Endometrium (tissue), 2 donors: ENCODE results near the gene BRIP1.
"Not testable (repeated sequence)": the region's sequence is repeated elsewhere in the genome, so short reads cannot be mapped to it uniquely, and the experiment has no call there.

ENCODE experiments used
- FAIRE-seq: peaks from 2 replicates; lab custom pipeline; 2012; peaks lifted over from hg19 to GRCh38; lab: Jason Lieb, UNC
- donor health status: control.
- donor health status: control.

The BRIP1 gene

DNA sequence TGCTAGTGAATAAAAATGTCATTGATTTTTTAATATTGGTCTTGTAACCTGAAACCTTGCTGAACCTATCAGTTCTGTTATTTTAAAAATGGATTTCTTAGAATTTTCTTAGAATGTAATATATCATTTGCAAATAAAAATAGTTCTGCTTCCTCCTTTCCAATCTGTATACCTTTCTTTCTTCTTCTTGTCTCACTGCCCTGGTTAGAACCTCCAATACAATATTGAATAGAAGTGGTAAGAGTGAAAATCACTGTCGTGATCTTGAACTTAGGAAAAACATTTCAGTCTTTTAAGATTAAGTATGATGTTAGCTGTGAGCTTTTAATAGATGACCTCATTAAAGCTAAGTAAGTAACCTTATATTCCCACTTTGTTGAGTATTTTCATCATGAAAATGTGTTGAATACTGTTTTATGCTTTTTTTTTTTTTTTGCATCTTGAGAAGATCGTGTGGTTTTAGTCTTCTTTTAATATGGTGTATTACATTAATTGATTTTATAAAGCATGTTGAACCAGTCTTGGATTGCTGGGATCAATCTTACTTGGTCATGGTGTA lies 167.5 kb downstream of the BRIP1 start:
- no peak for FAIRE-seq

DNA sequence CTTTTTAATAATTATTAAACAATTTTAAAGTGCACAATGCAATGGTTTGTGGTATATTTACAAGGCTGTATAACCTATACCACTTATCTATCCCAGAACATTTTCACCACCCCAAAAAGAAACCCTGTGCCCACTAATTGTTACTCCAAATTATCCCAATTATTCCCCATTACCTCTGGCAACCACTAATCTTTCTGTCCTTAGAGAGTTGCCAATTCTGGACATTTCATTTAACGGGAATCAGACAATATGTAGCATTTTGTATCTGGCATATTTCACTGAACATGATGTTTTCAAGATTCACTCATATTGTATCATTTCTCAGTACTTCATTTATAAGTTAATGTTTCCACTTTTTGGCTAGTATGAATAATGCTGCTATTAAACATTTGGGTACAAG lies 169.2 kb downstream of the BRIP1 start:
- no peak for FAIRE-seq

DNA sequence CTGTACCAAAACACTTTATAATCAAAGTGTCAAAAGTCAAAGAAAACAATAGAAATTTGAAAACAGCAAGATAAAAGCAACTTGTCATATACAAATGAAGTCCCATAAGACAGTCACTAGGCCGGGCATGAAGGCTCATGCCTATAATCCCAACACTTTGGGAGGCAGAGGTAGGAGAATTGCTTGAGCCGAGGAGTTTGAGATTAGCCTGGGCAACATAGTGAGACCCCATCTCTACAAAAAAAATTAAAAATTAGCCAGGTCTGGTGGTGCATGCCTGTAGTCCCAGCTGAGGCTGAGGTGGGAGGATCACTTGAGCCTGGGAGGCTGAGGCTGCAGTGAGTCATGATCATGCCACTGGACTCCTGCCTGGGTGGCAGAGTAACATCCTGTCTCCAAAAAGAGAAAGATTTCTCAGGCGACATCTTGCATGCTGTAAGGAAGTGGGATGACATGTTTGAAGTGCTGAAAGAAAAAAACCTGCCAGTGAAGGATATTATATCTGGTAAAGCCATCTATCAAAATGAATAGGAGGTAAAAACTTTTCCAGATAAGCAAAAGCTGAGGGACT lies 173.6 kb downstream of the BRIP1 start:
- no peak for FAIRE-seq

DNA sequence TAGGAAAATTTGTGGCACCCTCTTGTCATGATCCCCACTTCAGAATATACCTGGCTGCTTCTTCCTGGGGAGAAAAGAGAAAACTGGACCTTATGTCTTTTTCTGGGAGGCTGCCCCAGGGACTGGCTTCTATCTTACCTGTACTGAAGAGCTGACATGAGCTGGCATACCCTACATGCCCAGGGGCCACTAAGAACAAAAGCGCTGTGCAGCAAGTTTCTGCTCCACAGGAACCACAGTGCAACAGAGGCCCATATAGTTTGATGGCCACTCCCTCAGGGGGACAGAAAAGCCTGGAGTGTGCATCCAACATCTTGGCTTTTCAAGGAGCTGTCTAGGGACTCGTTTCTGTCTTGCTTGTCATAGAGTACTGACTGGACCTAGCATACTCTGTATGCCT lies 175.6 kb downstream of the BRIP1 start:
- FAIRE-seq = no peak

DNA sequence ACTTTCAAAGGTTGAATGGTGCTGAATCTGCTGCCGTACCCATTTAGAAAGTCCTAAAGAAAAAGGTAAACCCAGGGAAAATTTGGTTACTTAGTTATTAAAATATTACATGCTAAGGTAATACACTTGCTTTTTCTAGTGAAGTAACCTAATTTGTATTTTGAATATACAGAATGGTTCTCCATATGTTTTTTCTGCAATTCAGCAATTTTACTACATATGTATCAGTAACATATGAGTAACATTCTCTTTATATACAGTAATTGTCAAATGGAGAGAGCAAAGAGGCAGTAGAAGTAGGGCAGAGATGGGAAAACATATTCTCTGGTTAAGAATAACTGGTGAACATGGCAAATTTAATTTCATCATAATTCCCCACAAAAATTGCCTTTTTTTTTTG lies 177.2 kb downstream of the BRIP1 start:
- FAIRE-seq = no peak

DNA sequence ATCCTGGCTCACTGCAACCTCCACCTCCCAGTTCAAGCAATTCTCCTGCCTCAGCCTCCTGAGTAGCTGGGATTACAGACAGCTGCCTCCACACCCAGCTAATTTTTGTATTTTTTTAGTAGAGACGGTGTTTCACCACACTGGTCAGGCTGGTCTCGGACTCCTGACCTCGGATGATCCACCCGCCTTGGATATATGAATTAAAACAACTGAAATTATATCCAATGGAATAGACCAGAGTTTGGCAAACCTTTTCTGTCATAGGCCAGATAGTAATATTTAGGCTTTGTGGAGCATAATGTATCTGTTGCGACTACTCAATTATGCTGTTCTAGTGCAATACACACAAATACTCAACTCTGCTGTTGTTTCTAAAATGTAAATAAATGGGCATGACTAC lies 178.5 kb downstream of the BRIP1 start:
- no peak for FAIRE-seq

DNA sequence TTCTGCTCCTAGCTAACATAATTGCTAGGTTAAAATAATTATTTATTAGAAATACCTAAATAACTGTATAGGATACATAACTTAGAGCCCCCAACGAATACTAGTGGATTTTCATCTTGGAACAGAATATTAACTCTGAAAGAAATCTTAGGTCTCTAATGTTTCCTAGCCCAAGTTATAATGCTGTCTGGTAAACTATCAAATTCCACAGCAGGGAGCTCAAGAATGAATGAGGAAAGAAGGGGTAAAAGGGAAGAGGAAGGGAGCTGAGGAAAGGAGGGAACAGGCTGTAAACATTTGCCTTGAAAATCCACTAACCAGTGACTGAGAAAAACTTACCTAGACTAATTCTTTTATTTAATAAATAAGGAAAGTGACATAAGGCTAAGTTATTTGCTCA lies 179.2 kb downstream of the BRIP1 start:
- FAIRE-seq = no peak

DNA sequence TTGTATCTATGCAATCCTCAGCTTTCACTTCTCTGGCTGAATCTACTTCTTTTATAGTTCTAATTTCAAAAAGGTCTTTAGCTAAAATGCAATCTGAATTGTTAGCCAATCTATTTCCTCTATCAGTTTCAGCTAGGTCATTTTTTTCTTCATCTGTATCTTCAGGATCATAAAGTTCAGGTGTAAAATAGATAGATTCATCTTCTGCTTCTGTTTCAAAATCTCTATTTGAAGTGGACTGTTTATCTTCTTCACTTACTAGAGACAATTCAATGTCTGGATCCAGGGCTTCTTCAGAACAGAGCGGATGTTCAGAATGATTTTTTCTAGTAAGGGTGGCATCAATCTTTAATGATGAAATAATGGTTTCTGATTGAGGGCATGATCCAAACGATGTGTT lies 179.9 kb downstream of the BRIP1 start:
- FAIRE-seq = no peak

DNA sequence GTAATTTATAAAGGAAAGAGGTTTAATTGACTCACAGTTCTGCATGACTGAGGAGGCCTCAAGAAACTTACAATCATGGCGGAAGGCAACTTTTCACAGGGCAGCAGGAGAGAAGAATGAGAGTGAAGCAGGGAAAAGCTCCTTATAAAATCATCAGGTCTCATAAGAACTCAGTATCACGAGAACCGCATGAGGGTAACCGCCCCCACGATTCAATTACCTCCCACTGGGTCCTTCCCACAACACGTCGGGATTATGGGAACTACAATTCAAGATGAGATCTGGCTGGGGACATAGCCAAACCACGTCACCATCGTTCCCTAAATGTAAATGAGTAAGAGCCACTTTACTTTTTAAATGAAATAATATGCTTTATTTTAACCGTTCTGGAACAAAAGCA lies 182.4 kb downstream of the BRIP1 start:
- no peak for FAIRE-seq

DNA sequence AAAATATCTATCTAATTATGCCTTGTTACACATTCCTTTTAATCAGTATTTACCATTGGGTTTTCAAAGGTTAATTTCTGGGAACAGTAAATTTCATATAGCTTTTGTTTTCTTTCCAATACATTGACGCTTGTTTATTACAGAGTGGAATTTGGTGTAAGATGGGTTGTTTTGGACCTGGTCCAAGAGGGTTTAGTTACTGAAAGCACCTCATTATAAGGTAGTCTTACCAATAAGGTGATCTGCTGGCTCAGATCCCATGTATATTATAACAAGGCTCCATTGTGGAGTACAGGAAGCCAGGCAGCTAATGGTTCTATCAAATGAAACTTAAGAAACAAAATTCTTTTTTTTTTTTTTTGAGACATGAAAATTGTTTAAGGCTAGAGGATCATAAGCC lies 185.0 kb downstream of the BRIP1 start:
- no peak for FAIRE-seq

DNA sequence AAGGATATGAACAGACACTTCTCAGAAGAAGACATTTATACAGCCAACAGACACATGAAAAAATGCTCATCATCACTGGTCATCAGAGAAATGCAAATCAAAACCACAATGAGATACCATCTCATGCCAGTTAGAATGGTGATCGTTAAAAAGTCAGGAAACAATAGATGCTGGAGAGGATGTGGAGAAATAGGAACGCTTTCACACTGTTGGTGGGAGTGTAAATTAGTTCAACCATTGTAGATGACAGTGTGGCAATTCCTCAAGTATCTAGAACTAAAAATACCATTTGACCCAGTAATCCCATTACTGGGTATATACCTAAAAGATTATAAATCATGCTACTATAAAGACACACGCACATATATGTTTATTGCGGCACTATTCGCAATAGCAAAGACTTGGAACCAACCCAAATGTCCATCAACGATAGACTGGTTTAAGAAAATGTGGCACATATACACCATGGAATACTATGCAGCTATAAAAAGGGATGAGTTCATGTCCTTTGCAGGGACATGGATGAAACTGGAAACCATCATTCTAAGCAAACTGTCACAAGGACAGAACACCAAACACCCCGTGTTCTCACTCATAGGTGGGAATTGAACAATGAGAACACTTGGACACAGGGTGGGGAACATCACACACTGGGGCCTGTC lies 186.0 kb downstream of the BRIP1 start:
- FAIRE-seq = not testable (repeated sequence)

DNA sequence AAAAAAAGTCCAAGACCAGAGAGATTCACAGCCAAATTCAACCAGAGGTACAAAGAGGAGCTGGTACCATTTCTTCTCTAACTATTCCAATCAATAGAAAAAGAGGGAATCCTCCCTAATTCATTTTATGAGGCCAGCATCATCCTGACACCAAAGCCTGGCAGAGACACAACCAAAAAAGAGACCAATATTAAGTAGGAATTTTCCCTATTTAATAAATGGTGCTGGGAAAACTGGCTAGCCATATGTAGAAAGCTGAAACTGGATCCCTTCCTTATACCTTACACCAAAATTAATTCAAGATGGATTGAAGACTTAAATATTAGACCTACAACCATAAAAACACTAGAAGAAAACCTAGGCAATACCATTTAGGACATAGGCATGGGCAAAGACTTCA lies 186.8 kb downstream of the BRIP1 start:
- not testable (repeated sequence) for FAIRE-seq

- not testable (repeated sequence) for FAIRE-seq
Observed at GRCh38 chr17:61674609-61675008, 188.7 kb downstream of the BRIP1 start.

GRCh38 chr17:61673019-61673897 lies 190.1 kb downstream of the BRIP1 start:
- FAIRE-seq = not testable (repeated sequence)

- no peak for FAIRE-seq
Observed at GRCh38 chr17:61672140-61672539, 191.2 kb downstream of the BRIP1 start.

- FAIRE-seq = no peak
Observed at GRCh38 chr17:61670691-61671090, 192.6 kb downstream of the BRIP1 start.

DNA sequence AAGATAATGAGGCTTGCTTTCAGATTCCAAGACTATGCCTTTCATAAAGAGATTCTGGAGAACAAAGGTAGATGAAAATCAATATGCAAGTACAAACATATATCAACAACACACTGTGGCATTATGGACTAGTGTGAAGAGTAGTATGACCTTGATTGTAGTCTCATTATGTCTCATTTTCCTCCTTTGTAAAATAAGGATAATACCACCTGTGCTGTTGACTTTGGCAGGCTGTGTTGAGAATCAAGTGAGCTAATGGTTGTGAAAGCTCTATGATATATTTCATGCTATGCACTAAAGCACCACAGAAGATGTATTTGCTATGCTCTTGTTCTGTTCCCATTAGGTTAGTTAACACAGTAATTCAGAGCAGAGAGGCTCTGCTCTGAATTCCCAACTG lies 193.8 kb downstream of the BRIP1 start:
- FAIRE-seq = no peak

DNA sequence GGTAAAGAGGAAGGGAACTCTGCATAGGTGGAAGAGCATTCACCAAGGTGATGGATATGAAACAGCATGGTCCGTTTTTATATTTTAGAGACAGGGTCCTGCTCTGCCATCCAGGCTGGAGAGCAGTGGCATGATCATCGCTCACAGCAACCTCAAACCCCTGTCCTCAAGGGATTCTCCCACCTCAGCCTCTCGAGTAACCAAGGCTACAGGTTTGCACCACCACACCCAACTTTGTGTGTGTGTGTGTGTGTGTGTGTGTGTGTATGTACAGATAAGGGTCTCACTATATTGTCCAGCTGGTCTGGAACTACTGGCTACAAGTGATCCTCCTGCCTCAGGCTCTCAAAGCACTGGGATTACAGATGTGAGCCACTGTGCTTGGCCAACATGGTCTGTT lies 194.8 kb downstream of the BRIP1 start:
- no peak for FAIRE-seq

DNA sequence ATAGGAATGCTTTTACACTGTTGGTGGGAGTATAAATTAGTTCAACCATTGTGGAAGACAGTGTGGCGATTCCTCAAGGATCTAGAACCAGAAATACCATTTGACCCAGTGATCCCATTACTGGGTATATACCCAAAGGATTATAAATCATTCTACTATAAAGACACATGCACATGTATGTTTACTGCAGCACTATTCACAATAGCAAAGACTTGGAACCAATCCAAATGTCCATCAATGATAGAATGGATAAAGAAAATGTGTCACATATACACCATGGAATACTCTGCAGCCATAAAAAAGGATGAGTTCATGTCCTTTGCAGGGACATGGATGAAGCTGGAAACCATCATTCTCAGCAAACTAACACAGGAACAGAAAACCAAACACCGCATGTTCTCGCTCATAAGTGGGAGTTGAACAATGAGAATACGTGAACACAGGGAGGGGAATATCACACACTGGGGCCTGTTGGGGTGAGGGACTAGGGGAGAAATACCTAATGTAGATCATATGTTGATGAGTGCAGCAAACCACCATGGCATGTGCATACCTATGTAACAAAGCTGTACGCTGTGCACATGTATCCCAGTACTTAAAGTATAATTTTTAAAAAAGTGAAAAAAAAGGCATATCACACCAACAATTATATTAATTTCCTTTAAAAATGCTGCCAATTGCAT lies 196.8 kb downstream of the BRIP1 start:
- not testable (repeated sequence) for FAIRE-seq

- FAIRE-seq = no peak
Observed at GRCh38 chr17:61663310-61663709, 200.0 kb downstream of the BRIP1 start.

GRCh38 chr17:61662741-61663140 lies 200.6 kb downstream of the BRIP1 start:
- no peak for FAIRE-seq

GRCh38 chr17:61662186-61662585 lies 201.1 kb downstream of the BRIP1 start:
- no peak for FAIRE-seq
